ENCODE results near the gene C11orf54. TPM values are rescaled to one million over a fixed set of nuclear protein-coding genes. Genes with fewer than 3 reads are reported as not detected.
"Not testable (repeated sequence)": the region's sequence is repeated elsewhere in the genome, so short reads cannot be mapped to it uniquely, and the experiment has no call there.

The C11orf54 gene
- polyA plus RNA-seq, 5 donors: 51.1 to 82.0 (median 61.2) TPM

GRCh38 chr11:93759123-93759522 is 17.7 kb downstream of the C11orf54 start:
- DNase-seq: not testable (repeated sequence)

GRCh38 chr11:93761910-93762309 is 20.4 kb downstream of the C11orf54 start:
- no peak for DNase-seq

- no peak for DNase-seq
These were observed 24.1 kb downstream of the C11orf54 start for GRCh38 chr11:93765551-93765950.

GRCh38 chr11:93766504-93766903 is 25.0 kb downstream of the C11orf54 start:
- DNase-seq: peak; percentile 16 to 19

GRCh38 chr11:93767018-93767417 is 25.5 kb downstream of the C11orf54 start:
- no peak for DNase-seq

GRCh38 chr11:93770160-93770559 is 28.7 kb downstream of the C11orf54 start:
- no peak for DNase-seq

GRCh38 chr11:93772123-93772522 is 30.7 kb downstream of the C11orf54 start:
- DNase-seq: no peak

- DNase-seq: no peak
These were observed 31.6 kb downstream of the C11orf54 start for GRCh38 chr11:93773045-93773477.

GRCh38 chr11:93773601-93774200 is 32.2 kb downstream of the C11orf54 start:
- DNase-seq: no peak

GRCh38 chr11:93774560-93774959 is 33.1 kb downstream of the C11orf54 start:
- not testable (repeated sequence) for DNase-seq

GRCh38 chr11:93775289-93775688 is 33.8 kb downstream of the C11orf54 start:
- no peak for DNase-seq

GRCh38 chr11:93783362-93783761 is 41.9 kb downstream of the C11orf54 start:
- no peak for DNase-seq

- no peak for DNase-seq
These were observed 42.3 kb downstream of the C11orf54 start for GRCh38 chr11:93783765-93784144.

GRCh38 chr11:93784145-93784934 is 42.9 kb downstream of the C11orf54 start, which contains the start of gene MED17:
TSS of gene MED17 (plus strand) at chr11:93784282. CDS start at chr11:93784514, 232 bp downstream.
- peak; percentile 89 to 92 for DNase-seq

- peak in 1 of 2 donors; percentile 10 for DNase-seq
These were observed 43.5 kb downstream of the C11orf54 start for GRCh38 chr11:93784935-93785360.

GRCh38 chr11:93791493-93791892 is 50.0 kb downstream of the C11orf54 start:
- DNase-seq: no peak

GRCh38 chr11:93796441-93797231 is 55.2 kb downstream of the C11orf54 start:
- DNase-seq: no peak

- no peak for DNase-seq
These were observed 59.9 kb downstream of the C11orf54 start for GRCh38 chr11:93801366-93801765.

GRCh38 chr11:93804879-93805278 is 63.4 kb downstream of the C11orf54 start:
- DNase-seq: no peak

- DNase-seq: no peak
These were observed 66.5 kb downstream of the C11orf54 start for GRCh38 chr11:93807980-93808379.

- no peak for DNase-seq
These were observed 72.5 kb downstream of the C11orf54 start for GRCh38 chr11:93813974-93814373.

Data from right lung (tissue), 5 donors.